CD4-positive, alpha-beta T cell treated with Interleukin-6 for 4 hours (primary cell): ENCODE results near the gene IFIT3.
"Not testable (repeated sequence)": the region's sequence is repeated elsewhere in the genome, so short reads cannot be mapped to it uniquely, and the experiment has no call there.

Experiments
- DNase-seq: peaks from one replicate; pipeline ENCODE4 v3.0.0-alpha.2; 2020; ENCODE audit warnings: mixed read lengths

Gene IFIT3

DNA sequence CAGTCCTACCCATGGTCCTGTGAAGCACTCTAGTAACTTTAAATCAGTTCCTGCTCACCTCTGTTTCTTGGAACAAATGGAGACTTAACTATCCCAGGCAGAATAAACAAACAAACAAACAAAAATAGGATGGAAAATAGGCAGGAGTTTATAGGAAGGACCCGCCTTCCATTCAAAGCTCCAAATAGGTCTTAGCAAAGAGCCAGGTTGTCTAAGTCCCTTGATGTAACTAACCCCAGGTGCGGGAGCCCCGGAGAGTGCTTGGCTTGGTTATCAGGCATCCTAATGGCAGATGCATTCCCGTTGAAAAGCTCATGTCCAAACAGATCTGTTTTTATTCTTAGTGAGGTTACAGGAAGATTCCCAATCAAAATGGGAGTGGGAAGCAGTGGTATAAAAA lies 23.8 kb upstream of the IFIT3 start:
- no peak for DNase-seq

DNA sequence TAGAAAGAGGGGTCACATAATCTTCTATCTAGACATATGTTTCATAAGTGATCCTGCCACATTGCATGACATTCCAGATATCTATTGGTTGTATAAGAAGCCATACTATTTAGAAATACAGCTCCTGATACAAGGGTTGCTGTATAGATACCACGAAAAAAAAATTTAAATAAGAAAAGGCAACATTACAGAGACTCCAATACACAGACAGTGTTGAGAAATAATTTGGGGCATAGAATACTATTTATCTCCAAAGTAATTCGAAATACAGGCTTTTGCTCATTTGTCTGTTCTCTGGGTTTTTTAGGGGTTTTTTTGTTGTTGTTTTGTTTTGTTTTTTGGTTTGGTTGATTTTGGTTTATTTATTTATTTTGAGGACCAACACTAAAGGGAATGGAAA lies 23.4 kb upstream of the IFIT3 start:
- no peak for DNase-seq

GRCh38 chr10:89304925-89305324 lies 22.9 kb upstream of the IFIT3 start:
- no peak for DNase-seq

GRCh38 chr10:89305766-89306433 lies 21.9 kb upstream of the IFIT3 start:
- no peak for DNase-seq

DNA sequence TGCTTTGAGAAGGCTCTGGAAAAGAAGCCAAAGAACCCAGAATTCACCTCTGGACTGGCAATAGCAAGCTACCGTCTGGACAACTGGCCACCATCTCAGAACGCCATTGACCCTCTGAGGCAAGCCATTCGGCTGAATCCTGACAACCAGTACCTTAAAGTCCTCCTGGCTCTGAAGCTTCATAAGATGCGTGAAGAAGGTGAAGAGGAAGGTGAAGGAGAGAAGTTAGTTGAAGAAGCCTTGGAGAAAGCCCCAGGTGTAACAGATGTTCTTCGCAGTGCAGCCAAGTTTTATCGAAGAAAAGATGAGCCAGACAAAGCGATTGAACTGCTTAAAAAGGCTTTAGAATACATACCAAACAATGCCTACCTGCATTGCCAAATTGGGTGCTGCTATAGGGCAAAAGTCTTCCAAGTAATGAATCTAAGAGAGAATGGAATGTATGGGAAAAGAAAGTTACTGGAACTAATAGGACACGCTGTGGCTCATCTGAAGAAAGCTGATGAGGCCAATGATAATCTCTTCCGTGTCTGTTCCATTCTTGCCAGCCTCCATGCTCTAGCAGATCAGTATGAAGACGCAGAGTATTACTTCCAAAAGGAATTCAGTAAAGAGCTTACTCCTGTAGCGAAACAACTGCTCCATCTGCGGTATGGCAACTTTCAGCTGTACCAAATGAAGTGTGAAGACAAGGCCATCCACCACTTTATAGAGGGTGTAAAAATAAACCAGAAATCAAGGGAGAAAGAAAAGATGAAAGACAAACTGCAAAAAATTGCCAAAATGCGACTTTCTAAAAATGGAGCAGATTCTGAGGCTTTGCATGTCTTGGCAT lies 21.1 kb upstream of the IFIT3 start:
- no peak for DNase-seq

DNA sequence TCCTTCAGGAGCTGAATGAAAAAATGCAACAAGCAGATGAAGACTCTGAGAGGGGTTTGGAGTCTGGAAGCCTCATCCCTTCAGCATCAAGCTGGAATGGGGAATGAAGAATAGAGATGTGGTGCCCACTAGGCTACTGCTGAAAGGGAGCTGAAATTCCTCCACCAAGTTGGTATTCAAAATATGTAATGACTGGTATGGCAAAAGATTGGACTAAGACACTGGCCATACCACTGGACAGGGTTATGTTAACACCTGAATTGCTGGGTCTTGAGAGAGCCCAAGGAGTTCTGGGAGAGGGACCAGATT lies 20.6 kb upstream of the IFIT3 start:
- DNase-seq, result no peak

- DNase-seq, result no peak
Measured at GRCh38 chr10:89308266-89308665, 19.5 kb upstream of the IFIT3 start.

DNA sequence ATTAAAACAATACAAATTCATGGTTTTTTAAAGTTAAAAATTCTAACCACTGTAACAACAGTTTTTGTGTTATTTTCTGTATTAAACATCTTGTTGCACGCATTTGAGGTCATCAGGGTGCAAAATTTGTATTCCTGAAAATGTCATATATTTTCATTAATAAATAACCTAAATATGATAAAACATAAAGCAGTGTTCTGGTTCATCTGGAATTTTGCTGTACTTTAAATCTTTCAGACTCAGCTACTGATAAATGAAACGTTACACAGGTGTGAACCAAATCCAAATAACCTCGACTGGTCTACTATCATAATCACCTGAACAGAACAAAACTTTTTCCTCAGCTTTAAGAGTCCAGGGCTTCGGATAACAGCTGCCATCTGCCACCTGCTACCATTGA lies 19.1 kb upstream of the IFIT3 start:
- DNase-seq, result no peak

DNA sequence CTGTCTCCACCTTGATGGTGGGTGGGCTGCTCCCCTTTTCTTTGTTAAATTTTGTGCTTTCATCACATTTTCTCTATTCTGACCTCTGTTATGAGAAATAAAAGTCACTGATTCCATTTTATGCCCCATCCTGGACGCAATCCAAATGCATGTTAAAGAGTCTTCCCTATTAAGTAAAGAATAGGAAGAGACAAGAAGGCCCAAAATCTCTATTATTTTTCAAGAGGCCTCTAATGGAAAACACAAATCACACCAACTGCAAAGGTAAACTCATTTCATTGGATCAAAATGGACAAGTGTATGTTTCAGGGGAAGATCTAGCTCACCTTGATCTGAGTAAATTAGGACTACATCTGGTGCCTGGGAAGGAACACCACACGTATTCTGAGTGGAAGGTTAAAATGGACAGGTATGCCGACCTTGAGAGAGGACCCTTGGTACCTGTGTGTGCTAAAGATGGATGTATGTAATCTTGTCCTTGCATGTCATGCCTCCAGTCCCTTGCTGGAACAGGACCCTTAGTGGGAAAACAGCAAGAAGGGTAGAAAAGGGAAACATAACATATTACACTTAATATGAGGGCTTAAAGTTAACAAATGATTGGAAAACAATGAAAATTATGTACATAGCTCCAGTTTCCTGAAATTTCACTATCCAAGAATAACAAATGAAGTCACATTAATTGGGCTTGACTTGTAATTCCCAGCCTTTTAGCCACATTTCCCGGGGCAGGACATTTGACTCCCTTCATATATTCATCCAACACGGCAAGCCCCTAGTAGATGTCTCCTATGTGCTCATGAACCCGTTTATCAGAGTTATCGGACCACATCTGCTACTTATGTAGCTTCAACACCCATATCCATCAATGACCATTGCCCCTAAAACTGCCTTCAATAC lies 18.4 kb upstream of the IFIT3 start:
- no peak for DNase-seq

GRCh38 chr10:89310056-89310893 lies 17.5 kb upstream of the IFIT3 start:
- DNase-seq, result no peak

- DNase-seq, result no peak
Measured at GRCh38 chr10:89312973-89313372, 14.8 kb upstream of the IFIT3 start.

GRCh38 chr10:89314676-89315075 lies 13.1 kb upstream of the IFIT3 start:
- no peak for DNase-seq

GRCh38 chr10:89318047-89318446 lies 9.8 kb upstream of the IFIT3 start:
- DNase-seq, result not testable (repeated sequence)

GRCh38 chr10:89325081-89325480 lies 2.7 kb upstream of the IFIT3 start:
- DNase-seq, result not testable (repeated sequence)

- not testable (repeated sequence) for DNase-seq
Measured at GRCh38 chr10:89325856-89326255, 1.9 kb upstream of the IFIT3 start.

GRCh38 chr10:89329151-89329550 lies 1.4 kb downstream of the IFIT3 start:
- no peak for DNase-seq

- DNase-seq, result not testable (repeated sequence)
Measured at GRCh38 chr10:89330014-89330413, 2.2 kb downstream of the IFIT3 start.

DNA sequence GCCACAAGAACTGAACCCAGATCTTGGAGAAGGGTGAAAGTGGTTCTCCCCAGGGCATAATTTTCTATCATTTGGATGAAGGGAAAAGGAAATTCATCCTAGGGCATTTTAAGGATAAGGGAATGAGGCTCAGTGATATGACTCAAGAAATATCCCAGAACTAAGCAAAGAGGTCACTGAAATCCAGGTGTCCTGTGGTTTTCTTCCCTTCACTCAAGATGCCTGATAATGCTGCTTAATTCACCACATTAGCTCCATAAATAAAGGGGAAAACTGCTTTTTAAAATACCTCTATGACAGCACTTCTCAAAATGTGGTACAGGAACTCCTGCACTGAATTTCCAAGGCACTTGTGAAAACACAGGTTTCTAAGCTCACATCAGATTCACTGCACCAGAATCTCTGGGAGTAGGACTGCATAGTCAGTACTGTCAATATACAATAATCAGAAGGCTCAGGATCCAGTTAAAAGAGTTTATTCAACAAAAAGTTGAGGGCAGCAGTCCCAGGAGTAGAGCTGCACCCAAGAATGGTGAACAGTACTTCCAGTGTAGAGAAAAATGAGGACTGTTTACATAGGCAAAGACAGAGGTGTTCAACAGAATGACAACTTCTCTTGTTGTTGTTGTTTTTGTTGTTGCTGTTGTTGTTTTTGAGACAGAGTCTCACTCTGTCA lies 2.9 kb downstream of the IFIT3 start:
- DNase-seq, result no peak

DNA sequence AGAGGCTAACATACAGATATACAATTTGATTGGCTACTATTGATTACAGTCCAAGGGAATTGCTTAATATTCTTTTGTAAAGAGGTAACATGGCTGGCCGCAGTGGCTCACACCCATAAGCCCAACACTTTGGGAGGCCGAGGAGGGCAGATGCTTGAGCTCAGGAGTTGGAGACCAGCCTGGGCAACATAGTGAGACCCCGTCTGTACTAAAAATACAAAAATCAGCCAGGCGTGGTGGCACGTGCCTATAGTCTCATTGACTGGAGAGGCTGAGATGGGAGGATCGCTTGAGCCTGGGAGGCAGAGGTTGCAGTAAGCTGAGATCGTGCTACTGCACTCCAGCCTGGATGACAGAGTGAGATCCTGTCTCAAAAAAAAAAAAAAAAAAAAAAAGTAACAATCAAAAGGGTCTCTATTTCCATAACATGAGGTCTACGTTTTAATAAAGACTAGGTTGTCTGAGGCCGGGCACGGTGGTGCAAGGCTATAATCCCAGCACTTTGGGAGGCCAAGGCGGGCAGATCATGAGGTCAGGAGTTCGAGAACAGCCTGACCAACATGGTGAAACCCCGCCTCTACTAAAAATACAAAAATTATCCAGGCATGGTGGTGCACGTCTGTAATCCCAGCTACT lies 3.8 kb downstream of the IFIT3 start:
- not testable (repeated sequence) for DNase-seq

DNA sequence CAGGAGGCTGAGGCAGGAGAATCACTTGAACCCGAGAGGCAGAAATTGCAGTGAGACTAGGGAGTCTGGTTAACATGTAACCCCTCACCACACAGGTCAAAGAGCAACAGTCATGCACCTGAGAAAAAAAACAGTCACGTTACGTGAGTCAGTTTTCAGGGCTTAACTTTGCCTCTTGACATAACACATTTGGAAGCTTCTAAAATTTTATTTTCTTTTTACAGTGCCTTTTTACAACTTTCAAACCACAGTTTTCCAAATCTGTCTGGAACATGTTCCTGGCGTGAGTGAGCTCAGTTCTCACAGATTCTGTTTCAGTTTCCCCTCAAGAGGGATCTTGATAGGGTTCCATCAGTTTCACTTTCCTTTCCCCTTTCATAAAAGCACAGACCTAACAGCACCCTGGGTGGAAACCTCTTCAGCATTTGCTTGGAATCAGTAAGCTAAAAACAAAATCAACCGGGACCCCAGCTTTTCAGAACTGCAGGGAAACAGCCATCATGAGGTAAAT lies 4.4 kb downstream of the IFIT3 start:
- DNase-seq, result peak; percentile 30

DNA sequence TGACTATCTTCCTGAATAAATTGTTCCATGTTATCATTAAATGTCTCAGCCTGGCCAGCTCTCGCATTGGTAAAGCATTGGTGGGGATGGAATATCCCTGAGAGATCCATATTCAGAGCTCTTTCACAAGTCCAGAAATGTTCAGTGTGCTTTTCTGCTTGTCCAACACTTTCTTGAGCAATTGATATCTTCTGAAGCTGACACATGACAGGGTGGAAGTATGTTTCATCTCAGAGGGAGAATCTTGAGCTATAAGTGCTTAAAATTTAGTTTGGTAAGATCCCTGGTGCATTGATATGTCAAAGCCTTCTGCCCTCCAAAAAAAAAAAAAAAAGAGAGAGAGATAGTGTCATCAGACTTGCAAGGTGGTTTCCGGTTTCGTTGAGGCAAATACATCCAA lies 7.4 kb downstream of the IFIT3 start:
- DNase-seq, result no peak
